Activated CD4-positive, alpha-beta T cell treated with anti-CD3 and anti-CD28 coated beads for 36 hours (primary cell): ENCODE measurements around the gene LILRB1. TPM values are rescaled to one million over a fixed set of nuclear protein-coding genes. Genes with fewer than 3 reads are reported as not detected.
"Not testable (repeated sequence)": the region's sequence is repeated elsewhere in the genome, so short reads cannot be mapped to it uniquely, and the experiment has no call there.

Experiments
- ATAC-seq: fragments of 200-7000 bp; cut with Tn5 transposase; one replicate; pipeline ENCODE4 v1.10.0; 2021; ENCODE audit warnings: mild to moderate bottlenecking, moderate library complexity
- CTCF ChIA-PET: fragments of 350-600 bp; sonication (Branson Sonifier 250); formaldehyde crosslinking; loops from one replicate; lab custom pipeline; 2021; ENCODE audit warnings: antibody characterized with exemption; lab: Charles Lee
- POLR2A ChIA-PET: fragments of 350-600 bp; sonication (Branson Sonifier 250); formaldehyde crosslinking; loops from one replicate; lab custom pipeline; 2021; ENCODE audit warnings: antibody characterized with exemption, inconsistent platforms; lab: Charles Lee
- DNase-seq: peaks from one replicate; pipeline ENCODE4 v3.0.0-alpha.2; 2020
- H3K27ac Mint-ChIP-seq: one replicate; pipeline ENCODE4 v1.8.0; 2021; ENCODE audit warnings: mixed read lengths
- H3K27me3 Mint-ChIP-seq: one replicate; pipeline ENCODE4 v1.8.0; 2021; ENCODE audit warnings: mixed read lengths
- H3K36me3 Mint-ChIP-seq: one replicate; pipeline ENCODE4 v1.8.0; 2021; ENCODE audit warnings: low read depth, mixed read lengths
- H3K4me1 Mint-ChIP-seq: one replicate; pipeline ENCODE4 v1.8.0; 2021; ENCODE audit warnings: mixed read lengths
- H3K4me3 Mint-ChIP-seq: one replicate; pipeline ENCODE4 v1.8.0; 2021; ENCODE audit warnings: mild to moderate bottlenecking, moderate library complexity, mixed read lengths
- H3K9me3 Mint-ChIP-seq: one replicate; pipeline ENCODE4 v1.8.0; 2021; ENCODE audit warnings: low read depth, mixed read lengths
- intact Hi-C, 2 experiments: fragments of 100-400 bp; cut with DNase I in 1 of 2; cut with micrococcal nuclease in 1 of 2; formaldehyde crosslinking; loops; one replicate each; pipeline versions ENCODE4 v1.14.2 to v1.15.1; 2022 to 2024; cut with DNase I, micrococcal nuclease
- total RNA-seq, 2 experiments: library from RNA; stranded (reverse); gene quantifications; one replicate each; pipeline ENCODE4 v1.2.3, GENCODE V29; 2021

LILRB1 gene
- not detected for total RNA-seq

GRCh38 chr19:54630262-54630661 lies at the start of gene LILRB1:
LILRB1 (plus strand) TSS chr19:54630484; CDS start chr19:54631074, 590 bp downstream.
- POLR2A ChIA-PET, H3K4me1 Mint-ChIP-seq, H3K36me3 Mint-ChIP-seq, ATAC-seq, H3K4me3 Mint-ChIP-seq, CTCF ChIA-PET, H3K27ac Mint-ChIP-seq, DNase-seq, H3K9me3 Mint-ChIP-seq: not testable (repeated sequence)
- H3K27me3 Mint-ChIP-seq, result peaks cover 19% of the 10 kb centered on the region
- intact Hi-C loops, result loop anchor here in 1 of 2 experiments (5.0 kb wide), 2 partner anchors 333 to 348 kb away; partner anchors contain the start of gene LILRB2

GRCh38 chr19:54586397-54586796 lies 43.9 kb upstream of the LILRB1 start:
- ChIA-PET CTCF (no interaction called here), POLR2A (no interaction called here)
- H3K36me3 Mint-ChIP-seq, result no peaks in the 10 kb centered on the region
- no peaks in the 10 kb centered on the region for H3K4me1 Mint-ChIP-seq
- peaks cover 29% of the 10 kb centered on the region for H3K27me3 Mint-ChIP-seq
- H3K9me3 Mint-ChIP-seq, result peaks cover 8% of the 10 kb centered on the region
- intact Hi-C loops, result no loop called here
- ATAC-seq (no peak), DNase-seq (no peak)
- H3K4me3 Mint-ChIP-seq, result no peak overlapping the region
- H3K27ac Mint-ChIP-seq, result no peak overlapping the region

- H3K27me3 Mint-ChIP-seq, result peaks cover 29% of the 10 kb centered on the region
- ChIA-PET CTCF (no interaction called here), POLR2A (no interaction called here)
- ATAC-seq, result no peak
- intact Hi-C loops, result no loop called here
- H3K27ac Mint-ChIP-seq, result no peak overlapping the region
- no peak overlapping the region for H3K4me3 Mint-ChIP-seq
- no peaks in the 10 kb centered on the region for H3K36me3 Mint-ChIP-seq
- H3K9me3 Mint-ChIP-seq, result peaks cover 8% of the 10 kb centered on the region
- H3K4me1 Mint-ChIP-seq, result no peaks in the 10 kb centered on the region
- DNase-seq, result no peak
Observed at GRCh38 chr19:54587026-54587425, 43.3 kb upstream of the LILRB1 start.

- H3K9me3 Mint-ChIP-seq, H3K27ac Mint-ChIP-seq, CTCF ChIA-PET, H3K36me3 Mint-ChIP-seq, DNase-seq, H3K4me3 Mint-ChIP-seq, POLR2A ChIA-PET, intact Hi-C loops, H3K4me1 Mint-ChIP-seq, ATAC-seq: not testable (repeated sequence)
- peaks cover 28% of the 10 kb centered on the region for H3K27me3 Mint-ChIP-seq
Observed at GRCh38 chr19:54593445-54593844, 36.8 kb upstream of the LILRB1 start, which contains the start of gene LILRA1. LILRA1 (plus strand) TSS chr19:54593632; CDS start chr19:54594245, 613 bp downstream.

- ATAC-seq, CTCF ChIA-PET, intact Hi-C loops, DNase-seq, H3K9me3 Mint-ChIP-seq, H3K4me3 Mint-ChIP-seq, H3K36me3 Mint-ChIP-seq, POLR2A ChIA-PET, H3K4me1 Mint-ChIP-seq, H3K27ac Mint-ChIP-seq: not testable (repeated sequence)
- H3K27me3 Mint-ChIP-seq, result peaks cover 25% of the 10 kb centered on the region
Observed at GRCh38 chr19:54593931-54594626, 36.2 kb upstream of the LILRB1 start.

- ChIA-PET CTCF (no interaction called here), POLR2A (no interaction called here)
- Mint-ChIP-seq H3K36me3 (no peaks in the 10 kb centered on the region), H3K27me3 (peaks cover 23% of the 10 kb centered on the region), H3K4me1 (no peaks in the 10 kb centered on the region), H3K4me3 (no peak overlapping the region), H3K9me3 (no peaks in the 10 kb centered on the region), H3K27ac (no peak overlapping the region)
- intact Hi-C loops, result no loop called here
- ATAC-seq, result no peak
- no peak for DNase-seq
Observed at GRCh38 chr19:54594737-54595136, 35.5 kb upstream of the LILRB1 start.

GRCh38 chr19:54595680-54596436 lies 34.4 kb upstream of the LILRB1 start:
- DNase-seq, H3K36me3 Mint-ChIP-seq, POLR2A ChIA-PET, ATAC-seq, intact Hi-C loops, CTCF ChIA-PET, H3K4me3 Mint-ChIP-seq, H3K9me3 Mint-ChIP-seq, H3K4me1 Mint-ChIP-seq, H3K27ac Mint-ChIP-seq: not testable (repeated sequence)
- peaks cover 23% of the 10 kb centered on the region for H3K27me3 Mint-ChIP-seq

GRCh38 chr19:54600212-54600611 lies 30.1 kb upstream of the LILRB1 start:
- no peak overlapping the region for H3K4me3 Mint-ChIP-seq
- peaks cover 17% of the 10 kb centered on the region for H3K27me3 Mint-ChIP-seq
- no peak overlapping the region for H3K27ac Mint-ChIP-seq
- H3K9me3 Mint-ChIP-seq, result peaks cover 3% of the 10 kb centered on the region
- CTCF ChIA-PET, result no interaction called here
- no peaks in the 10 kb centered on the region for H3K4me1 Mint-ChIP-seq
- ATAC-seq, result no peak
- POLR2A ChIA-PET, result no interaction called here
- no peak for DNase-seq
- no peaks in the 10 kb centered on the region for H3K36me3 Mint-ChIP-seq
- intact Hi-C loops, result no loop called here

- ATAC-seq (no peak), DNase-seq (no peak)
- Mint-ChIP-seq H3K27me3 (peaks cover 11% of the 10 kb centered on the region), H3K36me3 (no peaks in the 10 kb centered on the region), H3K4me3 (no peak overlapping the region), H3K27ac (no peak overlapping the region), H3K9me3 (peaks cover 5% of the 10 kb centered on the region), H3K4me1 (no peaks in the 10 kb centered on the region)
- intact Hi-C loops, result no loop called here
- POLR2A ChIA-PET, result no interaction called here
- CTCF ChIA-PET, result no interaction called here
Observed at GRCh38 chr19:54606230-54606629, 24.1 kb upstream of the LILRB1 start.

GRCh38 chr19:54606891-54607784 lies 23.1 kb upstream of the LILRB1 start:
- Mint-ChIP-seq H3K27me3 (peaks cover 9% of the 10 kb centered on the region), H3K9me3 (peaks cover 5% of the 10 kb centered on the region), H3K27ac (peak overlapping the region; percentile 44), H3K36me3 (no peaks in the 10 kb centered on the region), H3K4me3 (no peak overlapping the region), H3K4me1 (no peaks in the 10 kb centered on the region)
- peak; percentile 58 for ATAC-seq
- ChIA-PET POLR2A (no interaction called here), CTCF (no interaction called here)
- DNase-seq, result no peak
- intact Hi-C loops, result no loop called here

GRCh38 chr19:54607785-54608150 lies 22.5 kb upstream of the LILRB1 start:
- ChIA-PET POLR2A (no interaction called here), CTCF (no interaction called here)
- Mint-ChIP-seq H3K36me3 (no peaks in the 10 kb centered on the region), H3K9me3 (peaks cover 5% of the 10 kb centered on the region), H3K4me3 (no peak overlapping the region), H3K27ac (no peak overlapping the region), H3K27me3 (peaks cover 9% of the 10 kb centered on the region), H3K4me1 (no peaks in the 10 kb centered on the region)
- DNase-seq (no peak), ATAC-seq (no peak)
- intact Hi-C loops, result no loop called here
